Transverse colon (tissue), 4 donors: Measurements from ENCODE around the gene RAD21L1. TPM values are rescaled to one million over a fixed set of nuclear protein-coding genes. Genes with fewer than 3 reads are reported as not detected.
"Not testable (repeated sequence)": the region's sequence is repeated elsewhere in the genome, so short reads cannot be mapped to it uniquely, and the experiment has no call there.

Experiments used
- DNase-seq: peaks from one replicate; pipeline ENCODE4 v3.0.0-alpha.2; 2019
- H3K27ac ChIP-seq, 4 donors: fragments of 200-600 bp; sonication (generic); 2 replicates each; pipeline ENCODE4 v1.5.1; 2016 to 2018; ENCODE audit warnings: inconsistent platforms in 4 of 4
- H3K27me3 ChIP-seq: fragments of 200-600 bp; sonication (generic); 2 replicates; pipeline ENCODE4 v1.5.1; 2017; ENCODE audit warnings: inconsistent platforms
- H3K36me3 ChIP-seq, 4 donors: fragments of 200-600 bp; sonication (generic); 2 replicates each; pipeline ENCODE4 v1.5.1; 2017 to 2019; ENCODE audit warnings: inconsistent platforms in 4 of 4
- H3K4me1 ChIP-seq, 4 donors: fragments of 200-600 bp; sonication (generic); 2 replicates each; pipeline ENCODE4 v1.5.1; 2017 to 2020; ENCODE audit warnings: inconsistent platforms in 4 of 4
- H3K4me3 ChIP-seq, 4 donors: fragments of 200-600 bp; sonication (generic); 1 replicate in 1 of 4; 2 replicates in 3 of 4; pipeline versions ENCODE4 v1.5.1 to v1.6.1; 2017 to 2019; ENCODE audit warnings: inconsistent platforms in 4 of 4
- H3K9me3 ChIP-seq, 2 donors: fragments of 200-600 bp; sonication (generic); 2 replicates each; pipeline ENCODE4 v1.5.1; 2017 to 2019; ENCODE audit warnings: inconsistent platforms in 2 of 2
- EP300 ChIP-seq: sonication (generic); formaldehyde crosslinking; IDR thresholded peaks from one replicate; pipeline ENCODE4 v1.6.1; 2017; ENCODE audit warnings: antibody characterized with exemption, low read depth
- POLR2A ChIP-seq: fragments of 450-650 bp; IDR thresholded peaks from one replicate; pipeline ENCODE4 v1.6.1; 2016; ENCODE audit warnings: antibody characterized with exemption, mild to moderate bottlenecking, moderate library complexity
- POLR2AphosphoS5 ChIP-seq, 3 donors: sonication (generic); formaldehyde crosslinking; IDR thresholded peaks; one replicate each; pipeline ENCODE4 v1.6.1; 2016; ENCODE audit warnings: antibody characterized with exemption in 3 of 3
- WGBS, 2 donors: methylation state at CpG; one replicate each; pipeline ENCODE4 v1.1.5; 2018; ENCODE audit warnings: low coverage in 1 of 2; 5-methylcytosine and 5-hydroxymethylcytosine counted together
- in situ Hi-C, 4 donors: fragments of 200-750 bp; cut with MboI; loops; one replicate each; pipeline versions ENCODE4 v1.15.0 to v1.15.1; 2017; ENCODE audit warnings: low sequenced_read_pairs in 3 of 4, low pct_ligation_motif_present in 1 of 4, low pct_unique_long_range_greater_than_20kb in 1 of 4
- intact Hi-C: fragments of 100-400 bp; cut with DNase I; formaldehyde crosslinking; loops from one replicate; pipeline ENCODE4 v1.15.1; 2023; ENCODE audit warnings: low total_unique reads
- total RNA-seq, 4 donors: library from RNA; depleted of rRNA; stranded (reverse); fragments of >200 nt; gene quantifications; one replicate each; pipeline ENCODE4 v1.1.0, GENCODE V29; 2016
- TF ChIP-seq, protein P1 (sequence below), 5 experiments: fragments of 200-600 bp in 3 of 5; fragments of 450-650 bp in 2 of 5; sonication (generic) in 3 of 5; IDR thresholded peaks; 1 replicate in 2 of 5; 2 replicates in 3 of 5; pipeline ENCODE4 v1.5.1; 2016 to 2017; ENCODE audit warnings: antibody characterized with exemption in 5 of 5, inconsistent platforms in 3 of 5, mild to moderate bottlenecking in 2 of 5, moderate library complexity in 1 of 5

The RAD21L1 gene
- total RNA-seq, 4 donors from 2014 or later, result not detected

DNA sequence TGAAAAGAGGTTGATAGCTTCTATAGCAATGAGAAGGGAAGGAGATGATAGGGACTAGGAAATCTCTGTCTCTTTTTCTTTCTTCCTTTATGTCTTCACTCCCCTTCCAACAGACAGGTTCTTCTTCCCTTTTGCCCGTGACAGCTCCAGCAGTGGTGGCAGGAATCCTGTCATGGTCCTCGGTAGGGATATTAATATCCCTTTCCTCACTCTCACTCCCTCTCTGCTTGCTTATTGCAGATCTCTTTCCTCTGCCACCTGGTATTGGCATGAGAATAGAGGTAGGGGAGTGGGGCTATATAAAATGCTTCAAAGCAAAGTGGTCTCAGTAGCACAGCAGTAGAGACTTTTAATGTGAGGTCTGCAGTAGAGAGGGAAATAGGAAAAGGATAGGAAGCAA lies 19.7 kb downstream of the RAD21L1 start:
- Histone ChIP-seq H3K4me1 (no peaks in the 10 kb centered on the region), H3K27ac (no peak overlapping the region), H3K9me3 (no peaks in the 10 kb centered on the region), H3K36me3 (no peaks in the 10 kb centered on the region), H3K27me3 (peaks cover 10% of the 10 kb centered on the region), H3K4me3 (no peak overlapping the region)
- DNase-seq, result no peak
- WGBS, 2 donors, result 66% methylated on average over 2 of the region's 2 CpGs; no CpG with 5 or more reads in 1 of the 2 donors
- in situ Hi-C loops, result no loop called here
- intact Hi-C loops, result no loop called here
- TF ChIP-seq EP300, result no peak
- TF ChIP-seq, protein P1, sequence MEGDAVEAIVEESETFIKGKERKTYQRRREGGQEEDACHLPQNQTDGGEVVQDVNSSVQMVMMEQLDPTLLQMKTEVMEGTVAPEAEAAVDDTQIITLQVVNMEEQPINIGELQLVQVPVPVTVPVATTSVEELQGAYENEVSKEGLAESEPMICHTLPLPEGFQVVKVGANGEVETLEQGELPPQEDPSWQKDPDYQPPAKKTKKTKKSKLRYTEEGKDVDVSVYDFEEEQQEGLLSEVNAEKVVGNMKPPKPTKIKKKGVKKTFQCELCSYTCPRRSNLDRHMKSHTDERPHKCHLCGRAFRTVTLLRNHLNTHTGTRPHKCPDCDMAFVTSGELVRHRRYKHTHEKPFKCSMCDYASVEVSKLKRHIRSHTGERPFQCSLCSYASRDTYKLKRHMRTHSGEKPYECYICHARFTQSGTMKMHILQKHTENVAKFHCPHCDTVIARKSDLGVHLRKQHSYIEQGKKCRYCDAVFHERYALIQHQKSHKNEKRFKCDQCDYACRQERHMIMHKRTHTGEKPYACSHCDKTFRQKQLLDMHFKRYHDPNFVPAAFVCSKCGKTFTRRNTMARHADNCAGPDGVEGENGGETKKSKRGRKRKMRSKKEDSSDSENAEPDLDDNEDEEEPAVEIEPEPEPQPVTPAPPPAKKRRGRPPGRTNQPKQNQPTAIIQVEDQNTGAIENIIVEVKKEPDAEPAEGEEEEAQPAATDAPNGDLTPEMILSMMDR (IDR thresholded peaks at IDR 0.05), result no peak
- TF ChIP-seq POLR2A, result no peak
- no peak for TF ChIP-seq POLR2AphosphoS5 (IDR thresholded peaks at IDR 0.05)

DNA sequence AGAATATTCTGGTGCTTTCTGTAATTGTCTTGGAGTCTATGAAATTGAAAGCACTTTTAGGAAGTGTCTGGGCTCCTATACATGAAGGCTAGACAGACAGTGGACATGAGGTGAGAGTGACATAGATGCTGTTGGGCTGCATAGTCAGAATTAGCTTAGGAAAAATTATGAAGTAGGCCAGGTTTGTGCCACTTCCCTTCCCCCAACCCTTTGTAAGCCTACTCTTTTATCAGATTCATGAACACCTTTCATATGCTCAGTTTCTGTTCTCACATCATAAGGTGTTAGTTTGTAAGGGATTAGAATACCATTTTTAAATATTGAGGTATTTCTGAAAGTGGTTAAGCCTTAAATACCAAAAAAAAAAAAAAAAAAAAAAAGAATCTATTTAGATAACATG lies 21.8 kb downstream of the RAD21L1 start:
- Histone ChIP-seq H3K27ac (no peak overlapping the region), H3K36me3 (no peaks in the 10 kb centered on the region), H3K4me3 (no peak overlapping the region), H3K9me3 (no peaks in the 10 kb centered on the region), H3K27me3 (peaks cover 7% of the 10 kb centered on the region), H3K4me1 (no peaks in the 10 kb centered on the region)
- intact Hi-C loops, result no loop called here
- in situ Hi-C loops, result no loop called here
- TF ChIP-seq POLR2AphosphoS5 (IDR thresholded peaks at IDR 0.05), result no peak
- TF ChIP-seq EP300, result no peak
- TF ChIP-seq POLR2A, result no peak
- TF ChIP-seq, protein P1 (IDR thresholded peaks at IDR 0.05), result no peak
- no peak for DNase-seq

DNA sequence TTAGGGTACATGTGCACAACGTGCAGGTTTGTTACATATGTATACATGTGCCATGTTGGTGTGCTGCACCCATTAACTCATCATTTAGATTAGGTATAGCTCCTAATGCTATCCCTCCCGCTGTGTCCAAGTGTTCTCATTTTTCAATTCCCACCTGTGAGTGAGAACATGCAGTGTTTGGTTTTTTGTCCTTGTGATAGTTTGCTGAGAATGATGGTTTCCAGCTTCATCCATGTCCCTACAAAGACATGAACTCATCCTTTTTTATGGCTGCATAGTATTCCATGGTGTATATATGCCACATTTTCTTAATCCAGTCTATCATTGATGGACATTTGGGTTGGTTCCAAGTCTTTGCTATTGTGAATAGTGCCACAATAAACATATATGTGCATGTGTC lies 24.4 kb downstream of the RAD21L1 start:
- H3K36me3 ChIP-seq, H3K4me1 ChIP-seq, H3K9me3 ChIP-seq, intact Hi-C loops, H3K4me3 ChIP-seq, H3K27me3 ChIP-seq, H3K27ac ChIP-seq, in situ Hi-C loops, DNase-seq: not testable (repeated sequence)
- WGBS, 2 donors, result 88% methylated on average over 2 of the region's 2 CpGs

DNA sequence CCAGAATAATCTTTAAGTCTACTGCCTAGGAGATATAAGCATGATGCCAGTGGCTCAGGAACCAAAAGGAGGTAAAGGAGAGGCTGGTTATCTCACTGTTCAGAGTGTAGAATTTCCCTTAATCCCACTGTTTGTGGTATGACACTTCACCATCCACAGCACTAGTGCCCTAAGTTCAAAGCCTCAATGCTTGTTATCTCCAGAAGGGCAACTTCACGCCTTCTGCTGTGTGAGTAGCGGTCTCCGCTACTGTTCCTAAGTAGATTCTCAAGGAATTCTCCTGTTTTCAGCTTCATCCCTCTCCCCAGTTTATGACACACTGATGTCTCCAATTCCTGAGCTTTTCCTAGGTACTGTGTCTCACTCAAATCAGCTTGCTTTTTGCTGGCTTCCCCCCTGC lies 26.6 kb downstream of the RAD21L1 start:
- DNase-seq, result no peak
- no peaks in the 10 kb centered on the region for H3K9me3 ChIP-seq
- in situ Hi-C loops (no loop called here), intact Hi-C loops (no loop called here)
- no peaks in the 10 kb centered on the region for H3K36me3 ChIP-seq
- no peak overlapping the region for H3K4me3 ChIP-seq
- 70 to 94% methylated on average over 3 of the region's 3 CpGs for WGBS, 2 donors
- TF ChIP-seq, protein P1 (IDR thresholded peaks at IDR 0.05), result no peak
- TF ChIP-seq POLR2AphosphoS5 (IDR thresholded peaks at IDR 0.05), result no peak
- TF ChIP-seq EP300, result no peak
- TF ChIP-seq POLR2A, result no peak
- no peaks in the 10 kb centered on the region for H3K4me1 ChIP-seq
- H3K27me3 ChIP-seq, result peaks cover 23% of the 10 kb centered on the region
- no peak overlapping the region for H3K27ac ChIP-seq

DNA sequence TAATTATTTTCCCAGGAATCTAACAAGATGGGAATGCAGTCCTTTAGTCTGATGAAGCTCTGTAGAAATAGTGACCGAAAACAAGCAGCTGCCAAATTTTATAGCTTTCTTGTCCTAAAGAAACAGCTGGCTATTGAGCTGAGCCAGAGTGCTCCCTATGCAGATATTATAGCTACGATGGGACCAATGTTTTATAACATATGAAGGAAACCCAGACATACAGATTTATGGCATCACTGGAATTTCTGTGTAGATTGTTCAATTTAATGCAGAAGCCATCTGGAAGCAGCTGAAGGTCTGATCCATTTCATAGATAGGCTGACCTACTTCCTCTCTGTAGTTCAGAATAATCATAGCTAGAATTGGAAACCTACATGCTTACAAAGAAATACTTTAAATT lies 28.4 kb downstream of the RAD21L1 start:
- no peak for DNase-seq
- no peaks in the 10 kb centered on the region for H3K9me3 ChIP-seq
- no peak overlapping the region for H3K4me3 ChIP-seq
- TF ChIP-seq POLR2A, result no peak
- no peak for TF ChIP-seq EP300
- peaks cover 0 to 2% (median 0%) of the 10 kb centered on the region in 4 donors for H3K4me1 ChIP-seq
- peaks cover 28% of the 10 kb centered on the region for H3K27me3 ChIP-seq
- in situ Hi-C loops, result no loop called here
- no peak overlapping the region for H3K27ac ChIP-seq
- H3K36me3 ChIP-seq, result no peaks in the 10 kb centered on the region
- 33 to 44% methylated on average over 2 of the region's 2 CpGs for WGBS, 2 donors
- intact Hi-C loops, result no loop called here
